ENCODE measurements around the gene UBXN10. TPM values are rescaled to one million over a fixed set of nuclear protein-coding genes. Genes with fewer than 3 reads are reported as not detected.

Gene UBXN10
- total and polyA plus RNA-seq, 2 of the 13 experiments (the other 11 are each of a cell fraction or from before 2014, with no cell fraction given): 0.04 to 0.05 TPM

GRCh38 chr1:20242890-20243479, 57.1 kb downstream of the UBXN10 start:
- ATAC-seq: no peak
- WGBS (ENCODE audit: low lambda C conversion rate): 84% methylated on average over 33 of the region's 37 CpGs
- CTCF ChIA-PET (ENCODE audit: low intra/inter-chr PET ratio, low total read pairs): no interaction called here
- TF ChIP-seq ZBTB7B (CRISPR knock-in tag; IDR thresholded peaks at IDR 0.05) (no peak), ZNF407 (CRISPR knock-in tag; IDR thresholded peaks at IDR 0.05; ENCODE audit: not compliant biosample characterization) (no peak), SETDB1 (CRISPR knock-in tag; IDR thresholded peaks at IDR 0.05; ENCODE audit: borderline replicate concordance) (no peak), TBP (CRISPR knock-in tag; IDR thresholded peaks at IDR 0.05) (no peak), CSRNP2 (CRISPR knock-in tag; conservative IDR thresholded peaks at IDR 0.05; ENCODE audit: low read depth) (no peak), DNMT3B (CRISPR knock-in tag; conservative IDR thresholded peaks at IDR 0.05) (no peak), ZNF841 (CRISPR knock-in tag; IDR thresholded peaks at IDR 0.05; ENCODE audit: borderline replicate concordance) (no peak), IRX3 (CRISPR knock-in tag; IDR thresholded peaks at IDR 0.05; ENCODE audit: borderline replicate concordance, low read depth) (no peak), ZNF484 (CRISPR knock-in tag; IDR thresholded peaks at IDR 0.05; ENCODE audit: borderline replicate concordance, low read depth) (no peak), ARHGAP35 (CRISPR knock-in tag; IDR thresholded peaks at IDR 0.05; ENCODE audit: borderline replicate concordance) (no peak), SRF (IDR thresholded peaks at IDR 0.05; ENCODE audit: low read depth, low read length) (no peak), ZNF180 (CRISPR knock-in tag; IDR thresholded peaks at IDR 0.05; ENCODE audit: borderline replicate concordance, low read depth) (no peak), HMGXB4 (CRISPR knock-in tag; IDR thresholded peaks at IDR 0.05; ENCODE audit: borderline replicate concordance in 1 of 2, low read depth in 1 of 2) (no peak)

More at GRCh38 chr1:20242890-20243479, 57.1 kb downstream of the UBXN10 start:
- no peaks in the 10 kb centered on the region for H3K4me1 ChIP-seq (ENCODE audit: insufficient read depth, low read length)
- POLR2A ChIA-PET: no interaction called here
- intact Hi-C loops (cut with micrococcal nuclease; ENCODE audit: unreplicated experiment): no loop called here
- H3K27ac ChIP-seq (ENCODE audit: extremely low read length, insufficient read depth, low read length): no peak overlapping the region
- H3K36me3 ChIP-seq (replicated peaks in 1 of 2; ENCODE audit: control insufficient read depth in 1 of 2, insufficient read depth in 2 of 2, low read length in 2 of 2): no peaks in the 10 kb centered on the region
- H3K27me3 ChIP-seq (ENCODE audit: control insufficient read depth in 1 of 2, insufficient read depth in 2 of 2, low read length in 2 of 2): no peaks in the 10 kb centered on the region
- no peaks in the 10 kb centered on the region for H4K20me1 ChIP-seq (ENCODE audit: insufficient read depth, low read length)
- in situ Hi-C loops (cut with HindIII; ENCODE audit: extremely low pct_ligation_motif_present, low pct_unique_long_range_greater_than_20kb): no loop called here
- H3K9me3 ChIP-seq (ENCODE audit: low read length): no peaks in the 10 kb centered on the region
- BruUV-seq (replicated peaks): no TSS peak
- no peak overlapping the region for H3K4me3 ChIP-seq (replicated peaks in 1 of 3; ENCODE audit: insufficient read depth in 1 of 3, low read depth in 2 of 3, low read length in 3 of 3)
- no peak overlapping the region for H3K4me2 ChIP-seq (ENCODE audit: low read depth, low read length)
- FAIRE-seq (no peak), DNase-seq (ENCODE audit: low spot score) (no peak)
- H3K9ac ChIP-seq (ENCODE audit: insufficient read depth, low read depth, low read length): no peak overlapping the region
- H3K79me2 ChIP-seq (ENCODE audit: insufficient read depth, low read length): no peaks in the 10 kb centered on the region
- no peak overlapping the region for H2AFZ ChIP-seq (ENCODE audit: low read length)
